GM19438 (cell line): ENCODE results near the gene ZNF593OS.

Experiments used
- ATAC-seq: cut with Tn5 transposase; IDR thresholded peaks from one replicate; pipeline ENCODE4 v1.9.1; 2021; ENCODE audit warnings: low read depth; ENCODE audit not compliant: unreplicated experiment

ZNF593OS gene

GRCh38 chr1:26171084-26172072 is at the start of gene ZNF593OS:
Gene ZNF593OS, minus strand, starts transcription at chr1:26171832. Its CDS starts 171 bp downstream, at chr1:26171661.
- no peak for ATAC-seq

- no peak for ATAC-seq
Observed at GRCh38 chr1:26221094-26221493, 49.5 kb upstream of the ZNF593OS start.

GRCh38 chr1:26220199-26220912 is 48.7 kb upstream of the ZNF593OS start:
- ATAC-seq = no peak

GRCh38 chr1:26218906-26219494 is 47.4 kb upstream of the ZNF593OS start:
- no peak for ATAC-seq

- no peak for ATAC-seq
Observed at GRCh38 chr1:26215246-26215645, 43.6 kb upstream of the ZNF593OS start.

- ATAC-seq = no peak
Observed at GRCh38 chr1:26213335-26213905, 41.8 kb upstream of the ZNF593OS start.

GRCh38 chr1:26212726-26213125 is 41.1 kb upstream of the ZNF593OS start:
- ATAC-seq = no peak

- ATAC-seq = no peak
Observed at GRCh38 chr1:26210147-26210870, 38.7 kb upstream of the ZNF593OS start.

- ATAC-seq = no peak
Observed at GRCh38 chr1:26203642-26204318, 32.1 kb upstream of the ZNF593OS start.

GRCh38 chr1:26200413-26200812 is 28.8 kb upstream of the ZNF593OS start:
- no peak for ATAC-seq

GRCh38 chr1:26197813-26198212 is 26.2 kb upstream of the ZNF593OS start:
- ATAC-seq = no peak

GRCh38 chr1:26197301-26197700 is 25.7 kb upstream of the ZNF593OS start:
- ATAC-seq = no peak

- no peak for ATAC-seq
Observed at GRCh38 chr1:26195805-26196204, 24.2 kb upstream of the ZNF593OS start.

GRCh38 chr1:26191739-26192138 is 20.1 kb upstream of the ZNF593OS start:
- ATAC-seq = no peak

- ATAC-seq = no peak
Observed at GRCh38 chr1:26190373-26190987, 18.8 kb upstream of the ZNF593OS start, which contains the start of gene CATSPER4. Gene CATSPER4, plus strand, starts transcription at chr1:26190602. Its CDS starts 26 bp downstream, at chr1:26190628.

- no peak for ATAC-seq
Observed at GRCh38 chr1:26189751-26190275, 18.2 kb upstream of the ZNF593OS start.

- no peak for ATAC-seq
Observed at GRCh38 chr1:26189331-26189730, 17.7 kb upstream of the ZNF593OS start.

GRCh38 chr1:26188477-26188876 is 16.8 kb upstream of the ZNF593OS start:
- no peak for ATAC-seq

GRCh38 chr1:26187882-26188281 is 16.2 kb upstream of the ZNF593OS start:
- no peak for ATAC-seq
